Measurements from ENCODE around the gene GPHN. TPM values are rescaled to one million over a fixed set of nuclear protein-coding genes. Genes with fewer than 3 reads are reported as not detected.
A peak's percentile ranks its signal among the peaks of the same experiment; 100 is the strongest.
"Not testable (repeated sequence)": the region's sequence is repeated elsewhere in the genome, so short reads cannot be mapped to it uniquely, and the experiment has no call there.

Gene GPHN
- polyA plus RNA-seq, 1 of the 3 experiments (the other 2 are of a cell fraction): 6.9 TPM

- no peak for TF ChIP-seq PBX3 (IDR thresholded peaks at IDR 0.05)
- no peak for TF ChIP-seq SMC3 (IDR thresholded peaks at IDR 0.05; ENCODE audit: low read depth, low read length)
- TF ChIP-seq FOXM1 (IDR thresholded peaks at IDR 0.05; ENCODE audit: low read depth): no peak
- no peak for TF ChIP-seq GABPA (IDR thresholded peaks at IDR 0.05; ENCODE audit: low read depth)
- TF ChIP-seq TAF1 (IDR thresholded peaks at IDR 0.05; ENCODE audit: borderline replicate concordance, low read depth, low read length): no peak
- no peak for TF ChIP-seq MEF2A (IDR thresholded peaks at IDR 0.05; ENCODE audit: borderline replicate concordance, low read depth)
- TF ChIP-seq RFX5 (IDR thresholded peaks at IDR 0.05; ENCODE audit: low read length): no peak
- H3F3A ChIP-seq (replicated peaks; ENCODE audit: insufficient read depth): no peaks in the 10 kb centered on the region
- H3K4me1 ChIP-seq (ENCODE audit: control insufficient read depth in 1 of 2, insufficient read depth in 2 of 2, low read depth in 1 of 2, low read length in 1 of 2): peaks cover 0 to under 1% of the 10 kb centered on the region in 2 experiments; a peak in 1 of 4 replicates
- no peak overlapping the region for H3K9ac ChIP-seq
- H3K4me2 ChIP-seq: no peak overlapping the region
- CTCF ChIA-PET: no interaction called here
- no peaks in the 10 kb centered on the region for H3K79me2 ChIP-seq (ENCODE audit: insufficient read depth)
- no peak overlapping the region for H3K4me3 ChIP-seq (ENCODE audit: low read depth in 2 of 2, low read length in 1 of 2)
- POLR2A ChIA-PET: no interaction called here
- DNase-seq: no peak
- no peak overlapping the region for H2AFZ ChIP-seq (ENCODE audit: low read depth)
- WGBS (ENCODE audit: low lambda C conversion rate): 74% methylated on average over 4 of the region's 4 CpGs
- H3K27me3 ChIP-seq (ENCODE audit: insufficient read depth): no peaks in the 10 kb centered on the region
- no peaks in the 10 kb centered on the region for H4K20me1 ChIP-seq (ENCODE audit: insufficient read depth)
- no peaks in the 10 kb centered on the region for H3K9me3 ChIP-seq
- H3K36me3 ChIP-seq (replicated peaks in 1 of 2; ENCODE audit: control insufficient read depth in 1 of 2, insufficient read depth in 2 of 2, low read length in 1 of 2): no peaks in the 10 kb centered on the region
- H3K9me2 ChIP-seq: no peaks in the 10 kb centered on the region
- no peak overlapping the region for H3K27ac ChIP-seq (ENCODE audit: low read depth in 2 of 2, low read length in 1 of 2)
Observed at GRCh38 chr14:66501592-66501991, 6.4 kb upstream of the GPHN start.

GRCh38 chr14:66502836-66503235 is 5.1 kb upstream of the GPHN start:
- 95% methylated on average over 5 of the region's 5 CpGs for WGBS (ENCODE audit: low lambda C conversion rate)
- H3K4me3 ChIP-seq (ENCODE audit: low read depth in 2 of 2, low read length in 1 of 2); H3K9me2 ChIP-seq; H3K9ac ChIP-seq; H3K27me3 ChIP-seq (ENCODE audit: insufficient read depth); POLR2A ChIA-PET; H3K36me3 ChIP-seq (replicated peaks in 1 of 2; ENCODE audit: control insufficient read depth in 1 of 2, insufficient read depth in 2 of 2, low read length in 1 of 2); H3K9me3 ChIP-seq; H3K27ac ChIP-seq (ENCODE audit: low read depth in 2 of 2, low read length in 1 of 2); H2AFZ ChIP-seq (ENCODE audit: low read depth); H4K20me1 ChIP-seq (ENCODE audit: insufficient read depth); CTCF ChIA-PET; H3K79me2 ChIP-seq (ENCODE audit: insufficient read depth); H3K4me1 ChIP-seq (ENCODE audit: control insufficient read depth in 1 of 2, insufficient read depth in 2 of 2, low read depth in 1 of 2, low read length in 1 of 2); DNase-seq; H3F3A ChIP-seq (replicated peaks; ENCODE audit: insufficient read depth); H3K4me2 ChIP-seq: not testable (repeated sequence)

GRCh38 chr14:66503532-66503931 is 4.4 kb upstream of the GPHN start:
- CTCF ChIA-PET: interaction anchor here (0.6 to 0.7 kb wide), 2 partner anchors 121 to 782 kb away, joined by 3 read pairs; no protein-coding TSS in a partner anchor
- Histone ChIP-seq H3K79me2 (ENCODE audit: insufficient read depth) (no peaks in the 10 kb centered on the region), H3K27ac (ENCODE audit: low read depth in 2 of 2, low read length in 1 of 2) (peak overlapping the region in 1 of 2 experiments; percentile 40; a peak in 1 of 4 replicates), H3K27me3 (ENCODE audit: insufficient read depth) (no peaks in the 10 kb centered on the region), H4K20me1 (ENCODE audit: insufficient read depth) (no peaks in the 10 kb centered on the region), H3K4me3 (ENCODE audit: low read depth in 2 of 2, low read length in 1 of 2) (no peak overlapping the region), H3K9me2 (no peaks in the 10 kb centered on the region), H3K4me1 (ENCODE audit: control insufficient read depth in 1 of 2, insufficient read depth in 2 of 2, low read depth in 1 of 2, low read length in 1 of 2) (peaks cover 0 to 5% of the 10 kb centered on the region in 2 experiments; a peak in 1 of 4 replicates), H2AFZ (ENCODE audit: low read depth) (no peak overlapping the region), H3K36me3 (replicated peaks in 1 of 2; ENCODE audit: control insufficient read depth in 1 of 2, insufficient read depth in 2 of 2, low read length in 1 of 2) (no peaks in the 10 kb centered on the region), H3K9ac (no peak overlapping the region), H3K9me3 (no peaks in the 10 kb centered on the region), H3K4me2 (no peak overlapping the region), H3F3A (replicated peaks; ENCODE audit: insufficient read depth) (peaks cover 12% of the 10 kb centered on the region)
- WGBS (ENCODE audit: low lambda C conversion rate): 47% methylated on average over 1 of the region's 1 CpG
- POLR2A ChIA-PET: no interaction called here
- DNase-seq: no peak
- no peak for TF ChIP-seq YY1 (IDR thresholded peaks at IDR 0.05; ENCODE audit: low read depth)
- no peak for TF ChIP-seq GATA2 (CRISPR knock-in tag; IDR thresholded peaks at IDR 0.05)
- TF ChIP-seq USF2 (IDR thresholded peaks at IDR 0.05; ENCODE audit: borderline replicate concordance, low read depth, low read length): no peak
- no peak for TF ChIP-seq JUND (IDR thresholded peaks at IDR 0.05)
- TF ChIP-seq MAX (IDR thresholded peaks at IDR 0.05; ENCODE audit: low read depth): no peak
- TF ChIP-seq TAF1 (IDR thresholded peaks at IDR 0.05; ENCODE audit: borderline replicate concordance, low read depth, low read length): no peak
- TF ChIP-seq RCOR1 (IDR thresholded peaks at IDR 0.05; ENCODE audit: low read length): no peak
- TF ChIP-seq GABPA (IDR thresholded peaks at IDR 0.05; ENCODE audit: low read depth): no peak
- TF ChIP-seq REST (IDR thresholded peaks at IDR 0.05; ENCODE audit: low read depth, low read length): no peak
- no peak for TF ChIP-seq IRF3 (IDR thresholded peaks at IDR 0.05; ENCODE audit: low read depth, low read length)
- no peak for TF ChIP-seq POLR2AphosphoS5 (IDR thresholded peaks at IDR 0.05; ENCODE audit: low read depth, low read length)

Measured in SK-N-SH (cell line).